ENCODE measurements around the gene TTBK2. TPM values are rescaled to one million over a fixed set of nuclear protein-coding genes. Genes with fewer than 3 reads are reported as not detected.

The TTBK2 gene
- polyA plus RNA-seq, 1 donor from 2014 or later, result 15.2 TPM

DNA sequence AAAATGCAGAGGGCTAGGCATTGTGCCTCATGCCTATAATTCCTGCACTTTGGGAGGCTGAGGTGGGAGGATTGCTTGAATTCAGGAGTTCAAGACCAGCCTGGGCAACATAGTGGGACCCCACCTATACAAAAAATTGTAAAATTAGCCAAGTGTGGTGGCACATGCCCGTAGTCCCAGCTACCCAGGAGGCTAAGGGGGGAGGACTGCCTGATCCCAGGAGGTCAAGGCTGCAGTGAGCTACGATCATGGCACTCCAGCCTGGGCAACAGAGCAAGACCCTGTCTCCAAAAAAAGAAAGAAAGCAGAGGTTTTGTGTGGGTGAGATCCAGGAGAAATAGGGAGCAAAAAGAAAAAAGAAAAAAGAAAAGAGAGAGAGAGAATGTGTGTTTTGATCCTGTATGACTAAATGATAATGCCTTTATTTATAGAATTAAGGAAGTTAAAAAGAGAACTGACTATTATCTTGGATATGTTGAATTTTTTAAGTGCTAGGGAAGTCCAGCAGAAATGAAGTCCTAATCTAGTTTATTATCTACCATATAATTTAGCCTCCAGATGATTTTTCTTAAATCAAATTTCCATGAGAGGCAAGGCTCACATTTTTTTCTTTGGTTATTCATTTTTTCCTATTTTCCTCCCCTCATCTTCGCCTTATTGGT, 4.8 kb downstream of the TTBK2 start:
- no peaks in the 10 kb centered on the region for H3K9me3 ChIP-seq (ENCODE audit: low read length)
- peaks cover 56% of the 10 kb centered on the region for H3K79me2 ChIP-seq (replicated peaks; ENCODE audit: insufficient read depth, low read length)
- no peaks in the 10 kb centered on the region for H3K27me3 ChIP-seq (ENCODE audit: insufficient read depth, low read depth, low read length)
- H3F3A ChIP-seq (ENCODE audit: insufficient read depth, low read length, poor library complexity, severe bottlenecking), result no peaks in the 10 kb centered on the region
- no peaks in the 10 kb centered on the region for H4K20me1 ChIP-seq (ENCODE audit: insufficient read depth)
- H3K9ac ChIP-seq (ENCODE audit: low read length), result no peak overlapping the region
- H2AFZ ChIP-seq (ENCODE audit: low read depth, low read length), result no peak overlapping the region
- no peaks in the 10 kb centered on the region for H3K36me3 ChIP-seq (ENCODE audit: insufficient read depth, low read length)
- H3K4me3 ChIP-seq (ENCODE audit: low read length), result no peak overlapping the region
- TF ChIP-seq POLR2AphosphoS5 (IDR thresholded peaks at IDR 0.05), result no peak
- TF ChIP-seq TAF1 (IDR thresholded peaks at IDR 0.05; ENCODE audit: low read depth), result no peak
- no peak for TF ChIP-seq MXI1 (conservative IDR thresholded peaks at IDR 0.05; ENCODE audit: poor library complexity, severe bottlenecking)
- no peak for TF ChIP-seq SMC3 (conservative IDR thresholded peaks at IDR 0.05; ENCODE audit: poor library complexity)
- no peak for TF ChIP-seq REST (IDR thresholded peaks at IDR 0.05; ENCODE audit: borderline replicate concordance)
- no peak for TF ChIP-seq RAD21 (conservative IDR thresholded peaks at IDR 0.05)
- TF ChIP-seq, protein P1, sequence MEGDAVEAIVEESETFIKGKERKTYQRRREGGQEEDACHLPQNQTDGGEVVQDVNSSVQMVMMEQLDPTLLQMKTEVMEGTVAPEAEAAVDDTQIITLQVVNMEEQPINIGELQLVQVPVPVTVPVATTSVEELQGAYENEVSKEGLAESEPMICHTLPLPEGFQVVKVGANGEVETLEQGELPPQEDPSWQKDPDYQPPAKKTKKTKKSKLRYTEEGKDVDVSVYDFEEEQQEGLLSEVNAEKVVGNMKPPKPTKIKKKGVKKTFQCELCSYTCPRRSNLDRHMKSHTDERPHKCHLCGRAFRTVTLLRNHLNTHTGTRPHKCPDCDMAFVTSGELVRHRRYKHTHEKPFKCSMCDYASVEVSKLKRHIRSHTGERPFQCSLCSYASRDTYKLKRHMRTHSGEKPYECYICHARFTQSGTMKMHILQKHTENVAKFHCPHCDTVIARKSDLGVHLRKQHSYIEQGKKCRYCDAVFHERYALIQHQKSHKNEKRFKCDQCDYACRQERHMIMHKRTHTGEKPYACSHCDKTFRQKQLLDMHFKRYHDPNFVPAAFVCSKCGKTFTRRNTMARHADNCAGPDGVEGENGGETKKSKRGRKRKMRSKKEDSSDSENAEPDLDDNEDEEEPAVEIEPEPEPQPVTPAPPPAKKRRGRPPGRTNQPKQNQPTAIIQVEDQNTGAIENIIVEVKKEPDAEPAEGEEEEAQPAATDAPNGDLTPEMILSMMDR (IDR thresholded peaks at IDR 0.05; ENCODE audit: poor library complexity, severe bottlenecking), result no peak
- TF ChIP-seq EP300 (conservative IDR thresholded peaks at IDR 0.05; ENCODE audit: poor library complexity, severe bottlenecking), result no peak
- TF ChIP-seq EZH2 (IDR thresholded peaks at IDR 0.05; ENCODE audit: borderline replicate concordance, insufficient read depth, low read length, poor library complexity, severe bottlenecking), result no peak
- H3K4me2 ChIP-seq (ENCODE audit: low read length), result no peak overlapping the region
- no peaks in the 10 kb centered on the region for H3K9me2 ChIP-seq (ENCODE audit: insufficient read depth, low read length)
- no peak overlapping the region for H3K27ac ChIP-seq (ENCODE audit: low read length)

- Histone ChIP-seq H3K4me2 (ENCODE audit: low read length) (no peak overlapping the region), H3K27me3 (ENCODE audit: insufficient read depth, low read depth, low read length) (no peaks in the 10 kb centered on the region), H3K36me3 (ENCODE audit: insufficient read depth, low read length) (no peaks in the 10 kb centered on the region), H3K4me3 (ENCODE audit: low read length) (no peak overlapping the region), H3K9me2 (ENCODE audit: insufficient read depth, low read length) (no peaks in the 10 kb centered on the region), H3K9me3 (ENCODE audit: low read length) (no peaks in the 10 kb centered on the region), H3K27ac (ENCODE audit: low read length) (no peak overlapping the region), H4K20me1 (ENCODE audit: insufficient read depth) (no peaks in the 10 kb centered on the region), H3K9ac (ENCODE audit: low read length) (no peak overlapping the region), H3K79me2 (replicated peaks; ENCODE audit: insufficient read depth, low read length) (peaks cover 61% of the 10 kb centered on the region), H3F3A (ENCODE audit: insufficient read depth, low read length, poor library complexity, severe bottlenecking) (no peaks in the 10 kb centered on the region), H2AFZ (ENCODE audit: low read depth, low read length) (no peak overlapping the region)
- TF ChIP-seq EP300 (conservative IDR thresholded peaks at IDR 0.05; ENCODE audit: poor library complexity, severe bottlenecking) (no peak), EZH2 (IDR thresholded peaks at IDR 0.05; ENCODE audit: borderline replicate concordance, insufficient read depth, low read length, poor library complexity, severe bottlenecking) (no peak), TAF1 (IDR thresholded peaks at IDR 0.05; ENCODE audit: low read depth) (no peak), SMC3 (conservative IDR thresholded peaks at IDR 0.05; ENCODE audit: poor library complexity) (no peak), MXI1 (conservative IDR thresholded peaks at IDR 0.05; ENCODE audit: poor library complexity, severe bottlenecking) (no peak), REST (IDR thresholded peaks at IDR 0.05; ENCODE audit: borderline replicate concordance) (no peak), RAD21 (conservative IDR thresholded peaks at IDR 0.05) (no peak), POLR2AphosphoS5 (IDR thresholded peaks at IDR 0.05) (no peak)
- TF ChIP-seq, protein P1 (IDR thresholded peaks at IDR 0.05; ENCODE audit: poor library complexity, severe bottlenecking), result no peak
Measured at GRCh38 chr15:42914728-42915497, 5.7 kb downstream of the TTBK2 start.
